Fibroblast of skin of scalp (primary cell): ENCODE measurements around the gene KISS1R.
"Not testable (repeated sequence)": the region's sequence is repeated elsewhere in the genome, so short reads cannot be mapped to it uniquely, and the experiment has no call there.

ENCODE experiments used
- DNase-seq: peaks from one replicate; pipeline ENCODE4 v3.0.0-alpha.2; 2013

KISS1R gene

DNA sequence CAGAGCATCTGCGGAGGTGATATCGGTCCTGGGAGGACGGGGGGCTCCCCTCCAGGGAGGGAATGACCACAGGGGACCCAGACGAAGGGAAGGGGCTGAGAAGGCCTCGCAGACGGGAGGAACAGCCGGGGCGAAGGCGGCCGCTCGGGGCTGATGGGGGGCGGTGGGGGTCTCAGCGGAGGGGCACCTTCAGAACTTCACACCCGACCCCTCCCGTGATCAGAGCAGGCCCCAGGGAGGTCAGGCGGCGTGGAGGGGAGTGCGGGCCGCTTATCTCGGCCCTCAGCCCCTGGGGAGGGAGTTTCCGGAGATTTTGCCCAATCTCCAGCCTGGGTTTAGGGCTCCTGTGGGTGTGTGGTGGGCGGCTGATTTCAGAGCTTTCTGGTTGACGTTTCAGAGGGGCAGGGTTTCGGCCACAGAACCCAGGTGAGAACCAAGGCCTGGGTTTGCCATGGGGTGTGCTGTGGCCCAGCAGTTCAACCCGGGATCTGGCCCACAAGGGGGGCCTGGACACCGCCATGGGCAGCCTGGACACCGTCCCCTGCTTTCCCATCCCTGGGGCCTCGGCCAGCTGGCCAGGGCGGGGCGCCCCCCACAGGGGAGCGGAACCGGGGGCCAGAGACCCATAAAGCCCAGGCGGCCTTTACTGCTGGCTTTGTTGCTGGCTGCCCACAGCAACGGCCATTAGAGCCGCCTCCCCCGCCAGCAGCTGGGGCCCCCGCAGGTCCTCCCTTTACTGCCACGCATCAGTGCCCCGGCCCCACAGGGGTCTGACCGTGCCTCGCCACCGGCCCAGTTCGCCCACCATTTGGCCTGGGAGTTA is 37.8 kb downstream of the KISS1R start:
- no peak for DNase-seq

GRCh38 chr19:955803-956765 is 39.0 kb downstream of the KISS1R start:
- no peak for DNase-seq

DNA sequence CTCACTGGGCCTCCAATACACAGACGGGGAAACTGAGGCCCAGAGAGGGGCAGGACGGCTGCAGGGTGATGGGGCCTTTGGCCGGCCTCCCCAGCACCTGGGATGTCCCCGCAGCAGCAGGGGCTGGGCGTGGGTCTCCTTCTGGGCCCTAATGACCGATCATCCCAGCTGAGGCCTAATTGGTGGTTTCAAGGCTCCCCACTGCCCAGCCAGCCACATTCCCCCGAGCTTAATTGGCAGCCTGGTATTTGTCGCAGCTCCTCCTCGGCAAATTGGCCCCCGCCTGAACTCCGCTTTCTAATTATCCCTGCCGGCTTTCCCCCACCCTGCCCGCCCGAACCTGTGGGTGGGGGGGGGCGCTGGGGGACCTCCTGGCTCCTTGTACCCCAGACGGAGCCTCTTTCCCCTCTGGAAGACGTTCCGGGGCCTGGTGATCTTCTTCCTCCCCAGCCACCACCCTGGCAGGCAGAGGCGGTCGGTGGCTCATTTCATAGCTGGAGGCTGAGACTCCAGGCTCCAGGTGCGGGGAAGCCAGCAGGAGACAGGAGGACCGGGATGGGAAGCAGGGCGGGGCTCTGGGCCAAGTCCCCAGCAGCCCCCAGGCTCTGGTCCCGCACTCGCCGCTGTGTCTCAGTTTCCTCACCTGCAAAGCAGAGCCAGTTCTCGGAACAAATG is 39.8 kb downstream of the KISS1R start:
- peak; percentile 72 for DNase-seq

- DNase-seq, result not testable (repeated sequence)
Measured at GRCh38 chr19:957578-957977, 40.4 kb downstream of the KISS1R start.

GRCh38 chr19:958967-959855 is 42.1 kb downstream of the KISS1R start:
- no peak for DNase-seq

- DNase-seq, result no peak
Measured at GRCh38 chr19:960020-960419, 42.9 kb downstream of the KISS1R start.

- no peak for DNase-seq
Measured at GRCh38 chr19:960601-960938, 43.4 kb downstream of the KISS1R start.

GRCh38 chr19:961866-962620 is 44.9 kb downstream of the KISS1R start:
- no peak for DNase-seq

- DNase-seq, result no peak
Measured at GRCh38 chr19:962683-963400, 45.7 kb downstream of the KISS1R start.

- no peak for DNase-seq
Measured at GRCh38 chr19:963486-963951, 46.4 kb downstream of the KISS1R start.

- no peak for DNase-seq
Measured at GRCh38 chr19:964116-964520, 47.0 kb downstream of the KISS1R start.

- DNase-seq, result no peak
Measured at GRCh38 chr19:964761-965694, 47.9 kb downstream of the KISS1R start.

- no peak for DNase-seq
Measured at GRCh38 chr19:966485-967088, 49.5 kb downstream of the KISS1R start.
